SU-DHL-6 (cell line): ENCODE data around the gene CD151.

Experiments
- EZH2phosphoT487 ChIP-seq: fragments of 200-600 bp; sonication (generic), shearing (Covaris generic); conservative IDR thresholded peaks from 2 replicates; pipeline ENCODE4 v1.6.1; 2018; ENCODE audit warnings: mild to moderate bottlenecking, antibody characterized with exemption, low read length, moderate library complexity, mixed read lengths
- TF ChIP-seq, protein P1 (sequence below): fragments of 200-600 bp; sonication (generic); IDR thresholded peaks from one replicate; pipeline ENCODE4 v1.5.1; 2017; ENCODE audit warnings: antibody characterized with exemption, mild to moderate bottlenecking, low read length, moderate library complexity; ENCODE audit not compliant: insufficient read depth, poor library complexity, severe bottlenecking

DNA sequence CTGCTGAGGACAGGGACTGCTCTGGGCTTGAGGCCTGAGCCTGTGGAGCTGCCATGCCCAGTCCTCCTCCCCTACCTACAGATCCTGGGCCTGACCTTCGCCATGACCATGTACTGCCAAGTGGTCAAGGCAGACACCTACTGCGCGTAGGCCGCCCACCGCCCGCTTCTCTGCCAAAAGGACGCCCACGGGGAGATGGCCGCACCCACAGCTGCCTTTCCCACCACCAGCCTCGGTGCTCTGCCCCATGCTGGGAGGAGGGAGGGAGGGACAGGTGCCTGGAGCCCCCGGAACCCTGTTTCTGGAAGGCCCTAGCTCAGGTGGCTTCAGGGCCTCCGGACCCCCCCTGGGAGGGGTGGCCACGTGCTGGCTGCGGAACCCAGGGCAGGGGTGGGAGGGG lies 33.7 kb downstream of the CD151 start:
- TF ChIP-seq, protein P1, sequence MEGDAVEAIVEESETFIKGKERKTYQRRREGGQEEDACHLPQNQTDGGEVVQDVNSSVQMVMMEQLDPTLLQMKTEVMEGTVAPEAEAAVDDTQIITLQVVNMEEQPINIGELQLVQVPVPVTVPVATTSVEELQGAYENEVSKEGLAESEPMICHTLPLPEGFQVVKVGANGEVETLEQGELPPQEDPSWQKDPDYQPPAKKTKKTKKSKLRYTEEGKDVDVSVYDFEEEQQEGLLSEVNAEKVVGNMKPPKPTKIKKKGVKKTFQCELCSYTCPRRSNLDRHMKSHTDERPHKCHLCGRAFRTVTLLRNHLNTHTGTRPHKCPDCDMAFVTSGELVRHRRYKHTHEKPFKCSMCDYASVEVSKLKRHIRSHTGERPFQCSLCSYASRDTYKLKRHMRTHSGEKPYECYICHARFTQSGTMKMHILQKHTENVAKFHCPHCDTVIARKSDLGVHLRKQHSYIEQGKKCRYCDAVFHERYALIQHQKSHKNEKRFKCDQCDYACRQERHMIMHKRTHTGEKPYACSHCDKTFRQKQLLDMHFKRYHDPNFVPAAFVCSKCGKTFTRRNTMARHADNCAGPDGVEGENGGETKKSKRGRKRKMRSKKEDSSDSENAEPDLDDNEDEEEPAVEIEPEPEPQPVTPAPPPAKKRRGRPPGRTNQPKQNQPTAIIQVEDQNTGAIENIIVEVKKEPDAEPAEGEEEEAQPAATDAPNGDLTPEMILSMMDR, result no peak
- TF ChIP-seq EZH2phosphoT487, result no peak
